Measurements from ENCODE around the gene TNFRSF19.

GRCh38 chr13:23685416-23685815 lies 115.2 kb downstream of the TNFRSF19 start:
- TF ChIP-seq REST (IDR thresholded peaks at IDR 0.05; ENCODE audit: low read depth, low read length) (no peak), NBN (IDR thresholded peaks at IDR 0.05) (no peak), TARDBP (IDR thresholded peaks at IDR 0.05; ENCODE audit: borderline replicate concordance) (no peak), FOXM1 (IDR thresholded peaks at IDR 0.05; ENCODE audit: low read depth, low read length) (no peak)

Data from GM12878 (cell line).